Stomach (tissue), 9 donors: ENCODE data around the gene CLK1. TPM values are rescaled to one million over a fixed set of nuclear protein-coding genes. Genes with fewer than 3 reads are reported as not detected.

Experiments
- DNase-seq, 2 donors: peaks; one replicate each; pipeline versions ENCODE4 v3.0.0 to v3.0.0-alpha.2; 2013 to 2019
- H3K27ac ChIP-seq, 5 donors: fragments of 200-600 bp in 4 of 5; sonication (generic) in 4 of 5; one replicate each; pipeline ENCODE4 v1.5.1; 2013 to 2019; ENCODE audit warnings: mild to moderate bottlenecking in 1 of 5, moderate library complexity in 1 of 5
- H3K27me3 ChIP-seq, 3 donors: fragments of 200-600 bp; sonication (generic); one replicate each; pipeline ENCODE4 v1.5.1; 2017 to 2019; ENCODE audit warnings: mixed run types in 1 of 3
- H3K36me3 ChIP-seq, 4 donors: fragments of 200-600 bp; sonication (generic); 1 replicate in 3 of 4; 2 replicates in 1 of 4; pipeline ENCODE4 v1.5.1; 2016 to 2019
- H3K4me1 ChIP-seq, 4 donors: fragments of 200-600 bp; sonication (generic); one replicate each; pipeline ENCODE4 v1.5.1; 2016 to 2019
- H3K4me3 ChIP-seq, 4 donors: fragments of 200-600 bp; sonication (generic) in 3 of 4; one replicate each; pipeline ENCODE4 v1.5.1; 2016 to 2019; ENCODE audit warnings: mild to moderate bottlenecking in 1 of 4
- H3K9me3 ChIP-seq, 4 donors: fragments of 200-600 bp; sonication (generic); one replicate each; pipeline ENCODE4 v1.5.1; 2016 to 2019
- CTCF ChIP-seq, 7 experiments: fragments of 450-650 bp in 4 of 7; fragments of 200-600 bp in 3 of 7; sonication (generic) in 3 of 7; IDR thresholded peaks; one replicate each; pipeline ENCODE4 v1.5.1; 2016 to 2019; ENCODE audit warnings: antibody characterized with exemption in 7 of 7, control low read depth in 2 of 7, mild to moderate bottlenecking in 1 of 7
- EP300 ChIP-seq: sonication (generic); formaldehyde crosslinking; IDR thresholded peaks from one replicate; pipeline ENCODE4 v1.6.1; 2017; ENCODE audit warnings: antibody characterized with exemption
- POLR2A ChIP-seq, 4 donors: fragments of 450-650 bp; IDR thresholded peaks; one replicate each; pipeline ENCODE4 v1.6.1; 2016; ENCODE audit warnings: antibody characterized with exemption in 4 of 4, control low read depth in 2 of 4, mild to moderate bottlenecking in 1 of 4, moderate library complexity in 1 of 4
- POLR2AphosphoS5 ChIP-seq, 3 donors: sonication (generic); formaldehyde crosslinking; IDR thresholded peaks; one replicate each; pipeline ENCODE4 v1.6.1; 2016; ENCODE audit warnings: antibody characterized with exemption in 3 of 3
- WGBS, 5 donors: extraction: QIAGEN DNeasy Blood & Tissue Kit in 3 of 5; methylation state at CpG; one replicate each; pipeline versions ENCODE4 v1.1.5 to v1.1.7; 2013 to 2018; 5-methylcytosine and 5-hydroxymethylcytosine counted together
- intact Hi-C: fragments of 100-400 bp; cut with DNase I; formaldehyde crosslinking; loops from one replicate; pipeline ENCODE4 v1.15.1; 2023; ENCODE audit warnings: low total_unique reads
- polyA plus RNA-seq, 3 donors: library from polyadenylated mRNA; stranded (reverse); fragments of 200-250 nt; gene quantifications; one replicate each; pipeline ENCODE4 v1.2.3, GENCODE V29; 2013
- small RNA-seq, 4 donors: library from RNA; depleted of rRNA; stranded (forward); fragments of <200 nt; gene quantifications; one replicate each; pipeline ENCODE3, GENCODE V24; 2016
- total RNA-seq, 5 donors: library from RNA; depleted of rRNA; stranded (reverse); fragments of >200 nt; gene quantifications; one replicate each; pipeline versions ENCODE4 v1.1.0 to v1.2.3, GENCODE V29; 2014 to 2016
- donor health status: healthy with polysubstance abuse.
- donor health status: Bipolar disorder and iron deficiency.
- donor health status: healthy.

Gene CLK1
- total and polyA plus RNA-seq, 8 donors: 60.5 to 270 (median 148) TPM

- no peaks in the 10 kb centered on the region for H3K27me3 ChIP-seq
- 16 to 21% (median 17%) methylated on average over 6 of the region's 6 CpGs for WGBS, 5 donors
- DNase-seq: peak; percentile 56 to 73
- TF ChIP-seq EP300 (no peak), POLR2AphosphoS5 (IDR thresholded peaks at IDR 0.05) (peak in 2 of 3 donors; percentile 75 to 86), CTCF (IDR thresholded peaks at IDR 0.05) (no peak), POLR2A (IDR thresholded peaks at IDR 0.05) (no peak)
- intact Hi-C loops: loop anchor here (10.0 kb wide), 1 partner anchor 96 kb away; no protein-coding TSS in a partner anchor
- H3K27ac ChIP-seq: peak overlapping the region; percentile 99 to 100 (median 99)
- peak overlapping the region; percentile 81 to 100 (median 94) for H3K4me3 ChIP-seq
- H3K36me3 ChIP-seq: peaks cover 12 to 23% (median 18%) of the 10 kb centered on the region in 4 donors
- no peaks in the 10 kb centered on the region for H3K9me3 ChIP-seq
- H3K4me1 ChIP-seq: peaks cover 21 to 46% (median 45%) of the 10 kb centered on the region in 4 donors
Measured at GRCh38 chr2:200810252-200810997, 54.0 kb downstream of the CLK1 start.

- H3K27me3 ChIP-seq: no peaks in the 10 kb centered on the region
- peaks cover 5 to 16% (median 11%) of the 10 kb centered on the region in 4 donors for H3K36me3 ChIP-seq
- intact Hi-C loops: loop anchor here (10.0 kb wide), 1 partner anchor 95 kb away; no protein-coding TSS in a partner anchor
- no peaks in the 10 kb centered on the region for H3K9me3 ChIP-seq
- no peak overlapping the region for H3K4me3 ChIP-seq
- TF ChIP-seq CTCF (IDR thresholded peaks at IDR 0.05): no peak
- no peak for TF ChIP-seq POLR2A (IDR thresholded peaks at IDR 0.05)
- no peak for TF ChIP-seq POLR2AphosphoS5 (IDR thresholded peaks at IDR 0.05)
- DNase-seq: no peak
- peaks cover 20 to 39% (median 39%) of the 10 kb centered on the region in 4 donors for H3K4me1 ChIP-seq
- peak overlapping the region; percentile 87 to 100 (median 99) for H3K27ac ChIP-seq
- 49 to 71% (median 54%) methylated on average over 7 of the region's 7 CpGs for WGBS, 5 donors
Measured at GRCh38 chr2:200809506-200810251, 54.8 kb downstream of the CLK1 start.

Small RNAs within 50 kb of the gene (small RNA-seq; reads per million reads assigned to genes)
- gene RF00019 (0 reads per million in 4 donors), gene RNA5SP115 (0 reads per million in 4 donors), gene RNU6-312P (0 reads per million in 4 donors), gene RNU6-31P (0 to 0.45 (median 0) reads per million in 4 donors), gene RNU6-762P (0 reads per million in 4 donors)

Other genes with a start within 250 kb of the CLK1 start
- 100 to 1,000 TPM in 4 of 5 donors, 10 to 100 TPM in 1; 32.4 to 530 (median 197) TPM for gene BZW1, start 52.7 kb downstream of the CLK1 start, total RNA-seq
- gene BZW1, start 52.7 kb downstream of the CLK1 start, polyA plus RNA-seq: 10 to 100 TPM; 31.0 to 88.6 (median 84.7) TPM
- gene PPIL3, start 24.4 kb upstream of the CLK1 start, total RNA-seq: 10 to 100 TPM in 2 of 5 donors, 1 to 10 TPM in 1, not detected in 2; 5.5 to 51.2 (median 30.3) TPM
- 10 to 100 TPM; 14.9 to 45.4 (median 18.6) TPM for gene PPIL3, start 24.4 kb upstream of the CLK1 start, polyA plus RNA-seq
- gene NIF3L1, start 24.7 kb upstream of the CLK1 start, total RNA-seq: 10 to 100 TPM; 14.3 to 39.6 (median 17.4) TPM
- 10 to 100 TPM; 19.2 to 30.5 (median 21.7) TPM for gene NIF3L1, start 24.7 kb upstream of the CLK1 start, polyA plus RNA-seq
- gene ORC2, start 99.0 kb upstream of the CLK1 start, total RNA-seq: 10 to 100 TPM; 11.0 to 62.0 (median 22.9) TPM
- 1 to 10 TPM; 5.3 to 7.3 (median 6.8) TPM for gene ORC2, start 99.0 kb upstream of the CLK1 start, polyA plus RNA-seq
- gene HYCC2, start 207.0 kb upstream of the CLK1 start, total RNA-seq: 10 to 100 TPM in 3 of 5 donors, 1 to 10 TPM in 2; 2.9 to 51.6 (median 11.1) TPM
- gene HYCC2, start 207.0 kb upstream of the CLK1 start, polyA plus RNA-seq: 1 to 10 TPM; 2.4 to 4.0 (median 2.5) TPM
- gene NDUFB3, start 207.3 kb upstream of the CLK1 start, total RNA-seq: 100 to 1,000 TPM in 1 of 5 donors, 10 to 100 TPM in 3, 1 to 10 TPM in 1; 3.5 to 130 (median 58.5) TPM
- 100 to 1,000 TPM in 2 of 3 donors, 10 to 100 TPM in 1; 91.2 to 134 (median 109) TPM for gene NDUFB3, start 207.3 kb upstream of the CLK1 start, polyA plus RNA-seq